Endodermal cell (in vitro differentiated cells): ENCODE data around the gene C9orf78. TPM values are rescaled to one million over a fixed set of nuclear protein-coding genes. Genes with fewer than 3 reads are reported as not detected.

Experiments
- DNase-seq: peaks from one replicate; pipeline ENCODE4 v3.0.0-alpha.2; 2017
- H3K27ac ChIP-seq: 2 replicates; pipeline ENCODE4 v1.5.1; 2013; ENCODE audit warnings: mild to moderate bottlenecking, low read depth, low read length, moderate library complexity
- H3K27me3 ChIP-seq: 2 replicates; pipeline ENCODE4 v1.6.1; 2013; ENCODE audit warnings: mild to moderate bottlenecking, low read length, moderate library complexity; ENCODE audit not compliant: insufficient read depth, control insufficient read depth, poor library complexity, severe bottlenecking
- H3K36me3 ChIP-seq: 2 replicates; pipeline ENCODE4 v1.7.0; 2013; ENCODE audit warnings: mild to moderate bottlenecking, low read length, moderate library complexity; ENCODE audit not compliant: control insufficient read depth, insufficient read depth
- H3K4me1 ChIP-seq: one replicate; pipeline ENCODE4 v1.7.0; 2013; ENCODE audit warnings: low read length; ENCODE audit not compliant: control insufficient read depth, insufficient read depth
- H3K4me3 ChIP-seq: 2 replicates; pipeline ENCODE4 v1.5.1; 2013; ENCODE audit warnings: mild to moderate bottlenecking, low read length, moderate library complexity
- H3K9ac ChIP-seq: 2 replicates; pipeline ENCODE4 v1.6.1; 2013; ENCODE audit warnings: mild to moderate bottlenecking, low read length, moderate library complexity; ENCODE audit not compliant: poor library complexity, severe bottlenecking; ENCODE audit errors: extremely low read depth
- H3K9me3 ChIP-seq: 2 replicates; pipeline ENCODE4 v1.6.1; 2013; ENCODE audit warnings: mild to moderate bottlenecking, low read length, moderate library complexity; ENCODE audit not compliant: control insufficient read depth
- H3K27ac Mint-ChIP-seq: 2 replicates; pipeline ENCODE4 v1.8.0; 2020; ENCODE audit warnings: mixed read lengths
- H3K27me3 Mint-ChIP-seq: 2 replicates; pipeline ENCODE4 v1.8.0; 2021; ENCODE audit warnings: mild to moderate bottlenecking, mixed read lengths; ENCODE audit not compliant: insufficient read depth
- H3K36me3 Mint-ChIP-seq: 2 replicates; pipeline ENCODE4 v1.8.0; 2020; ENCODE audit warnings: low read depth, mixed read lengths
- H3K4me1 Mint-ChIP-seq: 2 replicates; pipeline ENCODE4 v1.8.0; 2020; ENCODE audit warnings: mixed read lengths
- H3K4me3 Mint-ChIP-seq: 2 replicates; pipeline ENCODE4 v1.8.0; 2020; ENCODE audit warnings: mild to moderate bottlenecking, moderate library complexity, mixed read lengths
- H3K9me3 Mint-ChIP-seq: 2 replicates; pipeline ENCODE4 v1.8.0; 2020; ENCODE audit warnings: mild to moderate bottlenecking, mixed read lengths
- WGBS, 2 experiments: methylation state at CpG; one replicate each; pipeline versions ENCODE4 v1.1.5 to v1.1.7; 2013; ENCODE audit warnings: missing lambda C conversion rate in 2 of 2, mixed read lengths in 1 of 2; ENCODE audit not compliant: insufficient coverage in 1 of 2, insufficient read length in 1 of 2; 5-methylcytosine and 5-hydroxymethylcytosine counted together
- total RNA-seq, 2 donors: library from RNA; stranded (reverse); fragmentation: NEBNext Ultra II Directional in 1 of 2; extraction: Animal tissue kit (Norgen Biotek cat#: 25700) in 1 of 2; gene quantifications; 2 replicates in 1 of 2; 3 replicates in 1 of 2; pipeline ENCODE4 v1.2.1, GENCODE V29; 2021
- TF ChIP-seq, protein P1 (sequence below): fragments of 200-600 bp; sonication (generic); conservative IDR thresholded peaks from 2 replicates; pipeline ENCODE4 v1.5.0; 2021; ENCODE audit warnings: antibody characterized with exemption, mild to moderate bottlenecking

Gene C9orf78
- total RNA-seq, 2 donors from 2014 or later = 29.9 to 34.1 TPM

GRCh38 chr9:129810116-129810515, 25.0 kb downstream of the C9orf78 start:
- H3K9me3 ChIP-seq = no peaks in the 10 kb centered on the region
- no peak overlapping the region for H3K4me3 Mint-ChIP-seq
- H3K9me3 Mint-ChIP-seq = no peaks in the 10 kb centered on the region
- no peak overlapping the region for H3K27ac ChIP-seq
- H3K4me3 ChIP-seq = no peak overlapping the region
- no peaks in the 10 kb centered on the region for H3K4me1 ChIP-seq
- no peak overlapping the region for H3K9ac ChIP-seq
- no peak overlapping the region for H3K27ac Mint-ChIP-seq
- no peak for DNase-seq
- no peaks in the 10 kb centered on the region for H3K27me3 ChIP-seq
- H3K27me3 Mint-ChIP-seq = peaks cover 2% of the 10 kb centered on the region
- WGBS, 2 experiments = 94 to 100% methylated on average over 1 to 11 of the region's 11 CpGs
- peaks cover 36% of the 10 kb centered on the region for H3K36me3 ChIP-seq
- H3K4me1 Mint-ChIP-seq = no peaks in the 10 kb centered on the region
- TF ChIP-seq, protein P1, sequence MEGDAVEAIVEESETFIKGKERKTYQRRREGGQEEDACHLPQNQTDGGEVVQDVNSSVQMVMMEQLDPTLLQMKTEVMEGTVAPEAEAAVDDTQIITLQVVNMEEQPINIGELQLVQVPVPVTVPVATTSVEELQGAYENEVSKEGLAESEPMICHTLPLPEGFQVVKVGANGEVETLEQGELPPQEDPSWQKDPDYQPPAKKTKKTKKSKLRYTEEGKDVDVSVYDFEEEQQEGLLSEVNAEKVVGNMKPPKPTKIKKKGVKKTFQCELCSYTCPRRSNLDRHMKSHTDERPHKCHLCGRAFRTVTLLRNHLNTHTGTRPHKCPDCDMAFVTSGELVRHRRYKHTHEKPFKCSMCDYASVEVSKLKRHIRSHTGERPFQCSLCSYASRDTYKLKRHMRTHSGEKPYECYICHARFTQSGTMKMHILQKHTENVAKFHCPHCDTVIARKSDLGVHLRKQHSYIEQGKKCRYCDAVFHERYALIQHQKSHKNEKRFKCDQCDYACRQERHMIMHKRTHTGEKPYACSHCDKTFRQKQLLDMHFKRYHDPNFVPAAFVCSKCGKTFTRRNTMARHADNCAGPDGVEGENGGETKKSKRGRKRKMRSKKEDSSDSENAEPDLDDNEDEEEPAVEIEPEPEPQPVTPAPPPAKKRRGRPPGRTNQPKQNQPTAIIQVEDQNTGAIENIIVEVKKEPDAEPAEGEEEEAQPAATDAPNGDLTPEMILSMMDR = no peak
- H3K36me3 Mint-ChIP-seq = peaks cover 62% of the 10 kb centered on the region

DNA sequence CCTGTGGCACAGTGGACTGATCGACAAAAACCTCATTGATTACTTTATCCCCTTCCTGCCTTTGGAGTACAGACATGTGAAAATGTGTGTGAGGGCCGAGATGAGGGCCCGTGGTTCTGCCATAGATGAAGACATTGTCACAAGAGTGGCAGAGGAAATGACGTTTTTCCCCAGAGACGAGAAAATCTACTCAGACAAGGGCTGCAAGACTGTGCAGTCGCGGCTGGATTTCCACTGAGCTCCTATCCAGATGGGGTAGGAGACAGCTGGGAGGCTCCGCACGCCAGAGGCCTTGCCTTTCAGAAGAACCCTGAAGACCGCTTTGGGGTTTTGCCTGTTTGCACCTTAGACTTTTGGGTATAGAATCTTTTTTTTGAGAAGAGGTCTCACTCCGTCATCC, 25.7 kb downstream of the C9orf78 start:
- Histone ChIP-seq H3K9ac (no peak overlapping the region), H3K4me3 (no peak overlapping the region), H3K4me1 (no peaks in the 10 kb centered on the region), H3K27me3 (no peaks in the 10 kb centered on the region), H3K36me3 (peaks cover 34% of the 10 kb centered on the region), H3K27ac (no peak overlapping the region), H3K9me3 (no peaks in the 10 kb centered on the region)
- Mint-ChIP-seq H3K36me3 (peaks cover 56% of the 10 kb centered on the region), H3K4me1 (no peaks in the 10 kb centered on the region), H3K27me3 (peaks cover 2% of the 10 kb centered on the region), H3K9me3 (no peaks in the 10 kb centered on the region), H3K27ac (peak overlapping the region; percentile 7), H3K4me3 (no peak overlapping the region)
- 93 to 95% methylated on average over 9 to 11 of the region's 11 CpGs for WGBS, 2 experiments
- TF ChIP-seq, protein P1 = no peak
- no peak for DNase-seq

DNA sequence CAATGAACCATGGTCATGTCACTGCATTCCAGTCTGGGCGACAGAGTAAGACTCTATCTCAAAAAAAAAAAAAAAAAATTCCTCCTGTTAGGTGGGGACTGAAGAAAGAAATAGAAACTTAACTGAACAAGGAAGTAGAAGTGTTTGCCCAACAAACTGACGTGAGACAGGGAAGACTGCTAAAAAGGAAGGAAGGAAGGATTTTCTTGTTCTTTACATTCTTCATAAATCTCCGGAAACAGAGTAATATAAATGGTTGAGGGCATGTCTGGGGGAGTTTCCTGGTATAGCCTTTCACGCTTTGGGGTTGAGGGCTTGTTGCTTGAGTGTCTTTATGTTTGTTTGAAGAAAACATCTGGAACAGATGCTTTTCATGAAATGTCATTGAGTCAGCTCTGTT, 29.0 kb downstream of the C9orf78 start:
- 40 to 74% methylated on average over 1 to 3 of the region's 4 CpGs for WGBS, 2 experiments
- Histone ChIP-seq H3K9me3 (no peaks in the 10 kb centered on the region), H3K4me1 (no peaks in the 10 kb centered on the region), H3K27ac (no peak overlapping the region), H3K36me3 (peaks cover 15% of the 10 kb centered on the region), H3K9ac (no peak overlapping the region), H3K4me3 (no peak overlapping the region), H3K27me3 (no peaks in the 10 kb centered on the region)
- Mint-ChIP-seq H3K4me1 (peaks cover 9% of the 10 kb centered on the region), H3K27ac (no peak overlapping the region), H3K36me3 (peaks cover 35% of the 10 kb centered on the region), H3K27me3 (peaks cover 13% of the 10 kb centered on the region), H3K4me3 (no peak overlapping the region), H3K9me3 (no peaks in the 10 kb centered on the region)
- TF ChIP-seq, protein P1 = no peak
- no peak for DNase-seq
